Fibroblast of pulmonary artery (primary cell): ENCODE results near the gene SLC38A1.

Experiments used
- DNase-seq: peaks from one replicate; pipeline ENCODE4 v3.0.0-alpha.2; 2010; ENCODE audit warnings: low read depth
- H3K4me3 ChIP-seq: replicated peaks from 2 replicates; pipeline ENCODE4 v1.5.1; 2011; ENCODE audit warnings: low read depth, mild to moderate bottlenecking, control low read depth, low read length, moderate library complexity
- TF ChIP-seq, protein P1 (sequence below): IDR thresholded peaks from 2 replicates; pipeline ENCODE4 v1.5.1; 2011; ENCODE audit warnings: mild to moderate bottlenecking, control low read depth, low read length, inconsistent platforms; ENCODE audit errors: missing control alignments

The SLC38A1 gene

DNA sequence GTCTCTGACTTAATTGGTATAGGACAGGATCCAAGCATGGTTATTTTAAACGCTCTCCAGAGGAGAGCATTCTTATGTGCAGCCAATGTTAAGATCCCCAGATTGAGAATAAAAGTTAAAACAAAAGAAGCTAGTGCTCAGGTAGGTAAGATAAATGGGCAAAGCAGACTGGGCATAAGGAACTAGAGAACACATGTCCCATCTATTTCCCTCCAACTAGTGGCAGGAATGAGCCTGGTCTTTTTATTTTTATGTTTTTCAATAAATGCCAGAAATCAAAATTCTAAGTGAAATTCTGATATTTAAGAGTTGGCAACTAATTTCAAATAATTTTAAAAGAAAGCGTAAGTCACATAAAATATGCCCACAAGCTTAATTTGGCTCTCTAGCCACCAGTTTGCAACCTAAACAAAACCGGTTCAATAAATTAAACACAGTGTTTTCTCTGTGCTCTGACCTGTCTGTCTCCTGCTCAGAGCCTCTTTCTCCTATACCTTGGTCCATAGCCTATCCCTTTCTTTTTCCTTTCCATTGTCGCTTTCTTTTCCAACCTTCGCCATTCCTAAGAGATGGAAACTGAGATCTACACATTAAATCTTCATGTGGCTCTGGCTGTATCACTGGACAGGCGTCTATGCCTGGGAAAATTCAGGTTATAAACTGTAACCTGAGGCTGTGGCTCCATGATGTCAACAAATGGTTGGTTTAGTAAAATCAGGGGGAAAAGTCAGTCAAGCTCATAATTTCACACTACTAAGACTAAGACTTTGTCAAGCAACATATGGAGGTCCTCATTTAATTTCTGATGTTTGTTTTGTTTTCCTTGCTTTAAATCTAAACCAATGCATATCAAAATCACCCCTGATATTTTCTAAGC lies 5.5 kb downstream of the SLC38A1 start:
- DNase-seq, result no peak
- H3K4me3 ChIP-seq, result no peak overlapping the region
- TF ChIP-seq, protein P1, sequence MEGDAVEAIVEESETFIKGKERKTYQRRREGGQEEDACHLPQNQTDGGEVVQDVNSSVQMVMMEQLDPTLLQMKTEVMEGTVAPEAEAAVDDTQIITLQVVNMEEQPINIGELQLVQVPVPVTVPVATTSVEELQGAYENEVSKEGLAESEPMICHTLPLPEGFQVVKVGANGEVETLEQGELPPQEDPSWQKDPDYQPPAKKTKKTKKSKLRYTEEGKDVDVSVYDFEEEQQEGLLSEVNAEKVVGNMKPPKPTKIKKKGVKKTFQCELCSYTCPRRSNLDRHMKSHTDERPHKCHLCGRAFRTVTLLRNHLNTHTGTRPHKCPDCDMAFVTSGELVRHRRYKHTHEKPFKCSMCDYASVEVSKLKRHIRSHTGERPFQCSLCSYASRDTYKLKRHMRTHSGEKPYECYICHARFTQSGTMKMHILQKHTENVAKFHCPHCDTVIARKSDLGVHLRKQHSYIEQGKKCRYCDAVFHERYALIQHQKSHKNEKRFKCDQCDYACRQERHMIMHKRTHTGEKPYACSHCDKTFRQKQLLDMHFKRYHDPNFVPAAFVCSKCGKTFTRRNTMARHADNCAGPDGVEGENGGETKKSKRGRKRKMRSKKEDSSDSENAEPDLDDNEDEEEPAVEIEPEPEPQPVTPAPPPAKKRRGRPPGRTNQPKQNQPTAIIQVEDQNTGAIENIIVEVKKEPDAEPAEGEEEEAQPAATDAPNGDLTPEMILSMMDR, result peak; percentile 36

DNA sequence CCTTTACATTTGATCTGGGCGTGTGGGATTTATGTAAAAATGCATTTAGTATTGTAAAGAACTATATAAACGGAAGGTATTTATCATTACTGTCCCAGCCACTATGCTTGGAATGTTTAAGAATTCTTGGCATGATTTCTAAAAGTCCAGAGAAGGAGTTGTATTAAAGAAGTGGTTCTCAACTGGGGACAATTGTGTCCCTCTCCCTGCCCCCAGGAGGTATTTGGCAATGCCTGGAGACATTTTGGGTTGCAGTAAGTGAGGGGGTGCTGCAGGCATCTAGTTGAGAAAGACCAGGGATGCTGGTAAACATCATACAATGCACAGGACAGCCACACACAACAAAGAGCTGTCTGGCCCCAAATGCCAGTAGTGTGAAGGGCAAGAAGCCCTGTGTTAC lies 7.2 kb downstream of the SLC38A1 start:
- DNase-seq, result peak; percentile 16
- H3K4me3 ChIP-seq, result no peak overlapping the region

DNA sequence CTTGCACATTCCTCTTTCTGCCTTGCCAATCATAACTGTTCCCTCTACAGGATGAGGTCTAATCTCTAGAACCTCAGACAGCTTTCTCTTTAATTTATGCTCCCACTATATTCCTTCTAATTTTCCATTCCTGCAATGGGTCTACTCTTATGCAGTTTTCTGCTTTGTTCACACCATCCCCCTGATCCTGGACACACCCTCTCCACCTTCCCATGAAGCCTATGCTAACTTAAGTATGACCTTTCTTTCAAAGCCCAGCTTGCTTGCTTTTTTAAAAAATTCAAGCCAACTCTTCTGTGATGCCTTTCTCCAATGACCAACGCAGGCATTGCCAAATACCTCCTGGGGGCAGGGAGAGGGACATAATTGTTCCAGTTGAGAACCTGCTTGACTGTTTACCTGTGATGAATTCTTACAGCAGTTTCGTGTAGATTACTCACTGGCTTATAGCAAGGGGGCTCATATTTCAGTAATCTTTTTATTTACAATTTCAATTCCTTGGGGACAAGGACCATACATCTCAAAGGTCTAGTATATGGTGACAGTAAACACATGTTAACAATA lies 7.8 kb downstream of the SLC38A1 start:
- DNase-seq, result no peak
- TF ChIP-seq, protein P1, result no peak
- H3K4me3 ChIP-seq, result no peak overlapping the region

More for the DNA sequence above, 7.2 kb downstream of the SLC38A1 start:
- TF ChIP-seq, protein P1, result no peak

DNA sequence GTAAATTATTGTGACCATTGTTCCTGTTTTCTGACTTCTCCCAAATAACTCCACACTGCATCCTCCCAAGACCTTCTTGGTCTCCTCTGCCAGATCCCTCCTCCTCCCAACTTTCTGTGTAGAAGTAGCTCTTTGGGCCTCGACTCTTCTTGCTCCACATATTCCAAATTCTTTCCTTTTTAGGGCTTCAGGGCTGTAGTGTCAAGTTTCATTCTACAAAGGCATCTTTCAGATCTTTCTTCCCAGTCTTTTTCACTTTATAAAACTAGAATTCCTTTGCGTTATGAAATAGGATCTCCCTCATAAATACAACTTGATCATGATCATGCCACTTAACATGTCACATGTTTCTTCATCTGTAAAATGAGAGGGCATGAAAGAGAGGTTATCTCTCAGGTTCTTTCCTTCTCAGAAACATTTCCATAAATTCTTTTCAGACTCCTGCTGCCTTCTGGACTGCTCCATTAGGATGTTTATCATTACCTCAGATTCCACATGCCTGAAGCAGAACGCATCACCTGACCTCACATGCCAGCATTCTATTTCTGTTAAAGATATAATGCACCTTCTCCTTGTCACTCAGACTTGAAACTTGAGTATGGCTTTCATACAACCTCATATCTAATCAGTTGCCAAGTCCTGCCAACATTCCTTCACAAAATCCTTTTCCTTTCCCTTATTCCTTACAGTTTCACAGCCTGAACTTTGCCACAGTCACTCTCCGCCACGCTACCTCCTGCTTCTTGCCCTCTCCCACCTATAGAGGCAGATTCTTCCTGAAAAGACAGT lies 8.5 kb downstream of the SLC38A1 start:
- TF ChIP-seq, protein P1, result no peak
- peak; percentile 62 for DNase-seq
- no peak overlapping the region for H3K4me3 ChIP-seq

DNA sequence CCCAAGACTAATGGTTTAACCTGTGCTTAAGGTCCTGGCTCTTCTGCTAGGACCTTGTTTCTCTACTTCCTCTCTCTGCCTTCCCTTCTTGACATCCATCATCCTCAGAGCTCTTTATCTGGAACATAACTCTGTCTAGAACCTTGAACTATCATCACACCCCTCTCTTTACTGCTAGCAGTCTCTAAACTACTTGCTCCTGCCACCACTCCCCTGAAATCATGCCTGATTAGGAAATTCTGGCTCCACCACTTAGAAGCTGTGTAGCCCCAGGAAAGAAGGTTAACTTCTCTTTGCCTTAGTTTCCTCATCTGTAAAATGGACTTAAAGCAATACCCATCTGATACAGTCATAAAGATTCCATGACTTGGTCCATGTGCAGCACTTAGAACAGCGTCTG lies 9.1 kb downstream of the SLC38A1 start:
- no peak for DNase-seq
- no peak overlapping the region for H3K4me3 ChIP-seq
- TF ChIP-seq, protein P1, result no peak

DNA sequence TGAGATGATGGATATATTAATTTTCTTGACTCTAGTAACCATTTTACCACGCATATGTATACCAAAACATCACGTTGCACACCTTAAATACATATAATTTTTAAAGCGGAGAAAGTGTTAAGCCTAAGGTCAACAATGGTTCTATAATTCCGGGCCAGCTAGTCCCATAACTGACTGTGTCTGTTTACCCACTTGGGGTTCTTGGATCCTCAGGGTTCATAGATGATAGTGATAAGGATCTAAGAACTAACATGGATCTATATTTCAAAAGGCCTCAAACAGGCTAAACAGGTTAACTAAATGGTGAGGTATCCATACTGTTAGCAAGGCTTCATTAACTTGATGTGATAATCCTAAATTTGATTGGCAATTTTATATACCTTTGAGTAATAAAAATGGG lies 9.8 kb downstream of the SLC38A1 start:
- DNase-seq, result no peak
- H3K4me3 ChIP-seq, result no peak overlapping the region
- TF ChIP-seq, protein P1, result no peak
